HUES6 (cell line): Measurements from ENCODE around the gene GLIPR1L1.
A peak's percentile ranks its signal among the peaks of the same experiment; 100 is the strongest.

Source experiments
- H3K27ac ChIP-seq: 2 replicates; pipeline ENCODE4 v1.7.0; 2013; ENCODE audit warnings: low read depth, mild to moderate bottlenecking, low read length, inconsistent platforms
- H3K27me3 ChIP-seq: 2 replicates; pipeline ENCODE4 v1.6.1; 2013; ENCODE audit warnings: low read length; ENCODE audit not compliant: control insufficient read depth, insufficient read depth
- H3K36me3 ChIP-seq: 2 replicates; pipeline ENCODE4 v1.6.1; 2013; ENCODE audit warnings: low read length; ENCODE audit not compliant: control insufficient read depth, insufficient read depth
- H3K4me1 ChIP-seq: 2 replicates; pipeline ENCODE4 v1.6.1; 2013; ENCODE audit warnings: low read length; ENCODE audit not compliant: control insufficient read depth, insufficient read depth
- H3K4me3 ChIP-seq: 2 replicates; pipeline ENCODE4 v1.5.1; 2013; ENCODE audit warnings: low read depth, low read length
- H3K9ac ChIP-seq: one replicate; pipeline ENCODE4 v1.6.1; 2013; ENCODE audit warnings: mild to moderate bottlenecking, low read length
- H3K9me3 ChIP-seq: 2 replicates; pipeline ENCODE4 v1.6.1; 2013; ENCODE audit warnings: low read depth, low read length; ENCODE audit not compliant: control insufficient read depth, insufficient read depth

GLIPR1L1 gene

GRCh38 chr12:75390899-75391538 is 56.5 kb downstream of the GLIPR1L1 start, which contains the start of gene GLIPR1L2:
GLIPR1L2 (plus strand) TSS chr12:75391089; CDS start chr12:75391117, 28 bp downstream.
- Histone ChIP-seq H3K9ac (peak within 1 kb of the TSS; percentile 74), H3K4me3 (peak within 1 kb of the TSS; percentile 74), H3K9me3 (no peaks in the 10 kb centered on the region), H3K36me3 (no peaks in the 10 kb centered on the region), H3K27ac (no peak within 1 kb of the TSS; the same call in 1 of the 2 replicates), H3K4me1 (0 out of 2 replicates have a peak, but pooled peaks cover 3% of the 10 kb centered on the region), H3K27me3 (no peaks in the 10 kb centered on the region)

GRCh38 chr12:75404231-75404630 is 69.8 kb downstream of the GLIPR1L1 start:
- H3K27ac ChIP-seq, result no peak overlapping the region
- H3K4me3 ChIP-seq, result no peak overlapping the region
- H3K27me3 ChIP-seq, result no peaks in the 10 kb centered on the region
- H3K36me3 ChIP-seq, result no peaks in the 10 kb centered on the region
- H3K9ac ChIP-seq, result no peak overlapping the region
- H3K9me3 ChIP-seq, result no peaks in the 10 kb centered on the region
- H3K4me1 ChIP-seq, result peaks cover 3% of the 10 kb centered on the region; the same call in 1 of the 2 replicates

- H3K27me3 ChIP-seq, result no peaks in the 10 kb centered on the region
- no peaks in the 10 kb centered on the region for H3K36me3 ChIP-seq
- no peaks in the 10 kb centered on the region for H3K9me3 ChIP-seq
- no peak overlapping the region for H3K9ac ChIP-seq
- H3K27ac ChIP-seq, result no peak overlapping the region
- no peak overlapping the region for H3K4me3 ChIP-seq
- H3K4me1 ChIP-seq, result peaks cover 3% of the 10 kb centered on the region; the same call in 1 of the 2 replicates
Measured at GRCh38 chr12:75407683-75408082, 73.2 kb downstream of the GLIPR1L1 start.

- H3K4me1 ChIP-seq, result peaks cover 3% of the 10 kb centered on the region; the same call in 1 of the 2 replicates
- H3K4me3 ChIP-seq, result no peak overlapping the region
- no peak overlapping the region for H3K27ac ChIP-seq
- no peaks in the 10 kb centered on the region for H3K36me3 ChIP-seq
- H3K9ac ChIP-seq, result no peak overlapping the region
- no peaks in the 10 kb centered on the region for H3K27me3 ChIP-seq
- no peaks in the 10 kb centered on the region for H3K9me3 ChIP-seq
Measured at GRCh38 chr12:75409830-75410229, 75.4 kb downstream of the GLIPR1L1 start.

GRCh38 chr12:75414671-75415070 is 80.2 kb downstream of the GLIPR1L1 start:
- no peaks in the 10 kb centered on the region for H3K4me1 ChIP-seq
- H3K4me3 ChIP-seq, result no peak overlapping the region
- no peaks in the 10 kb centered on the region for H3K9me3 ChIP-seq
- H3K27ac ChIP-seq, result no peak overlapping the region
- H3K9ac ChIP-seq, result no peak overlapping the region
- no peaks in the 10 kb centered on the region for H3K27me3 ChIP-seq
- no peaks in the 10 kb centered on the region for H3K36me3 ChIP-seq

GRCh38 chr12:75419841-75420240 is 85.4 kb downstream of the GLIPR1L1 start:
- Histone ChIP-seq H3K27me3 (no peaks in the 10 kb centered on the region), H3K9ac (no peak overlapping the region), H3K4me3 (no peak overlapping the region), H3K9me3 (peaks cover under 1% of the 10 kb centered on the region; the same call in 1 of the 2 replicates), H3K4me1 (no peaks in the 10 kb centered on the region), H3K27ac (no peak overlapping the region), H3K36me3 (no peaks in the 10 kb centered on the region)
